Measurements from ENCODE around the gene DACT2. TPM values are rescaled to one million over a fixed set of nuclear protein-coding genes. Genes with fewer than 3 reads are reported as not detected.

The DACT2 gene
- total and polyA plus RNA-seq, 10 of the 15 experiments (the other 5 are each of a cell fraction or from before 2014, with no cell fraction given), result not detected

DNA sequence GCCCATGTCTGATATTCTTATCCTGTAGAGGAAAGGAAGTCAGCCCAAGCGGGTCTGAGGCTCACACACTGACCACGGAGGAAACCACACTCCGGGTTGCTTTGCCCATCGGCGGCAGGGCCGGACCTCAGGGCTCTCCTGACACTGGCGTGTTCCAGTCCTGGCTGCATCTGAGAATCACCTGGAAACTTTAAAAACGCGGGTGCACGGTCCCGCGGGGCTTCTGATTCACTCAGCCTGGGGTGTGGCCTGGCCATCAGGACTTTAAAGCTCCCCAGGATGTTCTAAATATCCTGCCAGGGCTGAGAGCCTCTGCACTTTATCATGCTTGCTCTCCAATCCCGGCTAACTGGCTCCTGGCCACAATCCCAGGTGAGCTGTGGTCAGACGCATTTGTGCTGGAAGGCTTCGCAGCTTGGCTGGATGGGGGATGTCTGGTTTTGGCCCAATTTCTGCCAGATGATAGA is 47.7 kb upstream of the DACT2 start:
- H3K4me3 ChIP-seq, result no peak overlapping the region
- ChIA-PET SMC1A (ENCODE audit: uncharacterized antibody, unreplicated experiment) (no interaction called here), POLR2A (no interaction called here), RAD21 (ENCODE audit: unreplicated experiment) (no interaction called here), CTCF (no interaction called here)
- no peak overlapping the region for H3K27ac ChIP-seq (ENCODE audit: control insufficient read depth, insufficient read depth)
- no peaks in the 10 kb centered on the region for H4K20me1 ChIP-seq (ENCODE audit: control insufficient read depth, insufficient read depth)
- 15% methylated on average over 11 of the region's 15 CpGs for WGBS (ENCODE audit: insufficient coverage, insufficient replicate concordance, low lambda C conversion rate, missing lambda C conversion rate)
- TF ChIP-seq RAD51 (IDR thresholded peaks at IDR 0.05) (no peak), KLF5 (IDR thresholded peaks at IDR 0.05; ENCODE audit: partially characterized antibody) (no peak), DPF2 (IDR thresholded peaks at IDR 0.05) (no peak), SRF (IDR thresholded peaks at IDR 0.05; ENCODE audit: low read depth in 2 of 2, low read length in 2 of 2) (no peak), CBX5 (IDR thresholded peaks at IDR 0.05; ENCODE audit: low read depth) (no peak), MXI1 (IDR thresholded peaks at IDR 0.05; ENCODE audit: low read depth, low read length) (no peak), CEBPB (IDR thresholded peaks at IDR 0.05; ENCODE audit: borderline replicate concordance in 1 of 2, low read depth in 2 of 2, low read length in 2 of 2) (no peak)
- TF ChIP-seq, protein P1, sequence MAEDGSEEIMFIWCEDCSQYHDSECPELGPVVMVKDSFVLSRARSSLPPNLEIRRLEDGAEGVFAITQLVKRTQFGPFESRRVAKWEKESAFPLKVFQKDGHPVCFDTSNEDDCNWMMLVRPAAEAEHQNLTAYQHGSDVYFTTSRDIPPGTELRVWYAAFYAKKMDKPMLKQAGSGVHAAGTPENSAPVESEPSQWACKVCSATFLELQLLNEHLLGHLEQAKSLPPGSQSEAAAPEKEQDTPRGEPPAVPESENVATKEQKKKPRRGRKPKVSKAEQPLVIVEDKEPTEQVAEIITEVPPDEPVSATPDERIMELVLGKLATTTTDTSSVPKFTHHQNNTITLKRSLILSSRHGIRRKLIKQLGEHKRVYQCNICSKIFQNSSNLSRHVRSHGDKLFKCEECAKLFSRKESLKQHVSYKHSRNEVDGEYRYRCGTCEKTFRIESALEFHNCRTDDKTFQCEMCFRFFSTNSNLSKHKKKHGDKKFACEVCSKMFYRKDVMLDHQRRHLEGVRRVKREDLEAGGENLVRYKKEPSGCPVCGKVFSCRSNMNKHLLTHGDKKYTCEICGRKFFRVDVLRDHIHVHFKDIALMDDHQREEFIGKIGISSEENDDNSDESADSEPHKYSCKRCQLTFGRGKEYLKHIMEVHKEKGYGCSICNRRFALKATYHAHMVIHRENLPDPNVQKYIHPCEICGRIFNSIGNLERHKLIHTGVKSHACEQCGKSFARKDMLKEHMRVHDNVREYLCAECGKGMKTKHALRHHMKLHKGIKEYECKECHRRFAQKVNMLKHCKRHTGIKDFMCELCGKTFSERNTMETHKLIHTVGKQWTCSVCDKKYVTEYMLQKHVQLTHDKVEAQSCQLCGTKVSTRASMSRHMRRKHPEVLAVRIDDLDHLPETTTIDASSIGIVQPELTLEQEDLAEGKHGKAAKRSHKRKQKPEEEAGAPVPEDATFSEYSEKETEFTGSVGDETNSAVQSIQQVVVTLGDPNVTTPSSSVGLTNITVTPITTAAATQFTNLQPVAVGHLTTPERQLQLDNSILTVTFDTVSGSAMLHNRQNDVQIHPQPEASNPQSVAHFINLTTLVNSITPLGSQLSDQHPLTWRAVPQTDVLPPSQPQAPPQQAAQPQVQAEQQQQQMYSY (CRISPR knock-in tag; IDR thresholded peaks at IDR 0.05), result no peak
- H3K9ac ChIP-seq (ENCODE audit: control insufficient read depth, insufficient read depth, low read length), result no peak overlapping the region
- no peak overlapping the region for H3K4me2 ChIP-seq (ENCODE audit: control insufficient read depth, insufficient read depth)
- BruUV-seq (replicated peaks), result no TSS peak
- no peaks in the 10 kb centered on the region for H3K27me3 ChIP-seq (replicated peaks in 1 of 2; ENCODE audit: control insufficient read depth in 2 of 2, insufficient read depth in 2 of 2, low read length in 1 of 2)
- FAIRE-seq (no peak), ATAC-seq (no peak), DNase-seq (ENCODE audit: low read depth, low spot score) (no peak)
- no peaks in the 10 kb centered on the region for H3K9me3 ChIP-seq (replicated peaks; ENCODE audit: control insufficient read depth, insufficient read depth, low read length)
- H3K36me3 ChIP-seq (ENCODE audit: control insufficient read depth in 2 of 2, insufficient read depth in 2 of 2, low read length in 1 of 2), result no peaks in the 10 kb centered on the region
- intact Hi-C loops (cut with micrococcal nuclease; ENCODE audit: unreplicated experiment), result no loop called here
- no peaks in the 10 kb centered on the region for H3K4me1 ChIP-seq (ENCODE audit: control insufficient read depth, insufficient read depth, low read length)
- no peak overlapping the region for H2AFZ ChIP-seq (ENCODE audit: control insufficient read depth, low read depth, low read length)
- in situ Hi-C loops (cut with MboI), result no loop called here
- H3K79me2 ChIP-seq (ENCODE audit: control insufficient read depth, insufficient read depth, low read length), result no peaks in the 10 kb centered on the region
